Measurements from ENCODE around the gene OLFML2B.

OLFML2B gene

GRCh38 chr1:162023547-162024501 lies at the start of gene OLFML2B (continued):
- no peak for TF ChIP-seq ZNF18 (tag by site-specific recombination; IDR thresholded peaks at IDR 0.05)
- TF ChIP-seq ZNF16 (tag by site-specific recombination; IDR thresholded peaks at IDR 0.05; ENCODE audit: low read depth) = no peak
- TF ChIP-seq ZNF645 (tag by site-specific recombination; IDR thresholded peaks at IDR 0.05) = no peak
- TF ChIP-seq ZNF600 (tag by site-specific recombination; IDR thresholded peaks at IDR 0.05) = peak; percentile 86
- TF ChIP-seq ZNF239 (tag by site-specific recombination; IDR thresholded peaks at IDR 0.05) = no peak
- no peak for TF ChIP-seq ZNF555 (tag by site-specific recombination; conservative IDR thresholded peaks at IDR 0.05)
- no peak for TF ChIP-seq GLI2 (tag by site-specific recombination; IDR thresholded peaks at IDR 0.05; ENCODE audit: borderline replicate concordance, low read depth)
- TF ChIP-seq ZSCAN23 (tag by site-specific recombination; IDR thresholded peaks at IDR 0.05) = no peak
- no peak for TF ChIP-seq ZBTB49 (tag by site-specific recombination; IDR thresholded peaks at IDR 0.05; ENCODE audit: low read depth)
- TF ChIP-seq ZNF175 (tag by site-specific recombination; IDR thresholded peaks at IDR 0.05) = no peak
- TF ChIP-seq ZNF76 (tag by site-specific recombination; IDR thresholded peaks at IDR 0.05; ENCODE audit: borderline replicate concordance, low read depth) = peak; percentile 89
- TF ChIP-seq ZNF398 (tag by site-specific recombination; IDR thresholded peaks at IDR 0.05) = peak; percentile 40; the same call in 1 of the 2 replicates
- TF ChIP-seq ZXDB (tag by site-specific recombination; IDR thresholded peaks at IDR 0.05) = peak; percentile 64
- TF ChIP-seq TSHZ1 (tag by site-specific recombination; IDR thresholded peaks at IDR 0.05; ENCODE audit: borderline replicate concordance) = no peak
- no peak for TF ChIP-seq ZNF548 (tag by site-specific recombination; IDR thresholded peaks at IDR 0.05)
- TF ChIP-seq ELK4 (IDR thresholded peaks at IDR 0.05; ENCODE audit: borderline replicate concordance, low read depth, low read length) = no peak
- no peak for TF ChIP-seq ZNF776 (tag by site-specific recombination; IDR thresholded peaks at IDR 0.05; ENCODE audit: borderline replicate concordance)
- peak; percentile 32; the same call in 1 of the 2 replicates for TF ChIP-seq GLIS1 (tag by site-specific recombination; IDR thresholded peaks at IDR 0.05)
- TF ChIP-seq ZNF280D (tag by site-specific recombination; IDR thresholded peaks at IDR 0.05) = no peak
- TF ChIP-seq REPIN1 (tag by site-specific recombination; IDR thresholded peaks at IDR 0.05; ENCODE audit: low read depth) = no peak
- TF ChIP-seq ZNF146 (tag by site-specific recombination; IDR thresholded peaks at IDR 0.05) = no peak
- no peak for TF ChIP-seq ZNF140 (tag by site-specific recombination; IDR thresholded peaks at IDR 0.05)
- TF ChIP-seq ZNF501 (tag by site-specific recombination; IDR thresholded peaks at IDR 0.05) = no peak; the same call in none of the 2 replicates

Data from HEK293 (cell line).